PC-3 (cell line): ENCODE measurements around the gene TMEM273. TPM values are rescaled to one million over a fixed set of nuclear protein-coding genes. Genes with fewer than 3 reads are reported as not detected.

ENCODE experiments used
- ATAC-seq: fragments of 200-7000 bp; cut with Tn5 transposase; 2 replicates; pipeline ENCODE4 v1.9.1; 2020; ENCODE audit warnings: mild to moderate bottlenecking, moderate library complexity
- BruUV-seq: library from RNA; stranded (reverse); fragments of 400-500 nt; replicated peaks from 2 replicates; lab custom pipeline; 2021; lab: Mats Ljungman, UMichigan
- CTCF ChIA-PET: fragments of 300-600 bp; sonication (Branson Sonifier 250); formaldehyde crosslinking; loops from one replicate; lab custom pipeline; 2022; ENCODE audit warnings: antibody characterized with exemption; lab: Charles Lee
- POLR2A ChIA-PET: fragments of 300-600 bp; sonication (Branson Sonifier 250); formaldehyde crosslinking; loops from one replicate; lab custom pipeline; 2022; ENCODE audit warnings: antibody characterized with exemption; ENCODE audit not compliant: unreplicated experiment; lab: Charles Lee
- DNase-seq: peaks from one replicate; pipeline ENCODE4 v3.0.0-alpha.2; 2015
- H2AFZ ChIP-seq: fragments of 300-600 bp; sonication (generic); 2 replicates; pipeline ENCODE4 v1.6.0; 2016; ENCODE audit warnings: antibody characterized with exemption, low read length
- H3F3A ChIP-seq: fragments of 300-600 bp; sonication (generic); one replicate; pipeline ENCODE4 v1.6.0; 2017; ENCODE audit warnings: antibody characterized with exemption, low read length, control low read depth, mild to moderate bottlenecking; ENCODE audit not compliant: unreplicated experiment
- H3K27ac ChIP-seq: fragments of 300-600 bp; sonication (generic); 2 replicates; pipeline ENCODE4 v1.5.1; 2016; ENCODE audit warnings: mild to moderate bottlenecking, low read length
- H3K27me3 ChIP-seq: fragments of 300-600 bp; sonication (generic); 2 replicates; pipeline ENCODE4 v1.6.1; 2016; ENCODE audit warnings: low read length, mixed read lengths
- H3K36me3 ChIP-seq: fragments of 300-600 bp; sonication (generic); 2 replicates; pipeline ENCODE4 v1.6.1; 2016; ENCODE audit warnings: low read depth, mixed run types, low read length, mixed read lengths
- H3K4me1 ChIP-seq: fragments of 300-600 bp; sonication (generic); 2 replicates; pipeline ENCODE4 v1.5.1; 2016; ENCODE audit warnings: low read length; ENCODE audit not compliant: insufficient read depth
- H3K4me2 ChIP-seq: fragments of 300-600 bp; sonication (generic); 2 replicates; pipeline ENCODE4 v1.6.0; 2016; ENCODE audit warnings: low read length
- H3K4me3 ChIP-seq: fragments of 300-600 bp; sonication (generic); 2 replicates; pipeline ENCODE4 v1.5.1; 2016; ENCODE audit warnings: mild to moderate bottlenecking, low read length, mixed read lengths
- H3K79me2 ChIP-seq: fragments of 300-600 bp; sonication (generic); 2 replicates; pipeline ENCODE4 v1.6.1; 2017; ENCODE audit warnings: low read length, mixed read lengths
- H3K9ac ChIP-seq: fragments of 300-600 bp; sonication (generic); 2 replicates; pipeline ENCODE4 v1.6.0; 2016; ENCODE audit warnings: mild to moderate bottlenecking, low read length
- H3K9me2 ChIP-seq: fragments of 300-600 bp; sonication (generic); replicated peaks from 2 replicates; pipeline ENCODE4 v1.6.1; 2016; ENCODE audit warnings: mixed run types, low read length, mixed read lengths
- H3K9me3 ChIP-seq: fragments of 300-600 bp; sonication (generic); 2 replicates; pipeline ENCODE4 v1.6.1; 2016; ENCODE audit warnings: low read length, mixed read lengths
- H4K20me1 ChIP-seq: fragments of 300-600 bp; sonication (generic); 2 replicates; pipeline ENCODE4 v1.6.1; 2016; ENCODE audit warnings: low read length, mixed read lengths
- EZH2 ChIP-seq: fragments of 300-600 bp; sonication (generic); IDR thresholded peaks from one replicate; pipeline ENCODE4 v1.6.1; 2017; ENCODE audit warnings: antibody characterized with exemption, mild to moderate bottlenecking, low read length; ENCODE audit not compliant: unreplicated experiment
- EZH2phosphoT487 ChIP-seq: fragments of 300-600 bp; sonication (generic); IDR thresholded peaks from 2 replicates; pipeline ENCODE4 v1.6.1; 2018; ENCODE audit warnings: mild to moderate bottlenecking, antibody characterized with exemption, low read length, borderline replicate concordance
- intact Hi-C: fragments of 100-400 bp; cut with micrococcal nuclease; formaldehyde crosslinking; loops from 2 replicates; pipeline ENCODE4 v1.9.0; 2023
- total RNA-seq: library from RNA; depleted of rRNA; stranded (reverse); fragments of >200 nt; gene quantifications from 2 replicates; pipeline ENCODE4 v1.2.3, GENCODE V29; 2014
- TF ChIP-seq, protein P1 (sequence below): fragments of 300-600 bp; sonication (generic); conservative IDR thresholded peaks from 2 replicates; pipeline ENCODE4 v1.5.1; 2017; ENCODE audit warnings: antibody characterized with exemption, low read depth, mild to moderate bottlenecking, low read length

The TMEM273 gene
- total RNA-seq, 1 experiment from 2014 or later, result not detected

DNA sequence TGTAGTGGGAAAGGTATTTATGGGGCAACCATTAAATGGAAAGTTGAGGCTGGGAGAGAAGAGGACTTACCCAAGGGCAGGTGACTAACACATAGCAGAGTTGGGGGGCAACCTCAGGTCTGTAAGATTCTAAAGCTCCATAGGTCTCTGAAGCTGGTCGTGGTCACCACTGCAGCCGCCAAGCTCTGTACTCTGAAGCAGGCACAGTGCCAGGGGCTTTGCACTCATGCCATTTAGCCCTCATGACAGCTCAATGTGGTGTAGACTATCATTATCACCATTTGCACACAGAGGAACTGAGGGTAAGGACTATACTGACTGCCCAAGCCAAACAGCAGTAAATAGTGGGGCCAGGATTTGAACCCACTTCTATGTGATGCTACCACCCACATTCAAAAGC is 32.5 kb upstream of the TMEM273 start:
- Histone ChIP-seq H3K79me2 (no peaks in the 10 kb centered on the region), H3K27ac (no peak overlapping the region), H3K4me3 (no peak overlapping the region), H3K9me3 (no peaks in the 10 kb centered on the region), H2AFZ (no peak overlapping the region), H3K4me2 (no peak overlapping the region), H3K4me1 (peaks cover 20% of the 10 kb centered on the region), H3F3A (no peaks in the 10 kb centered on the region), H4K20me1 (no peaks in the 10 kb centered on the region), H3K27me3 (peaks cover 17% of the 10 kb centered on the region), H3K36me3 (no peaks in the 10 kb centered on the region), H3K9me2 (no peaks in the 10 kb centered on the region), H3K9ac (no peak overlapping the region)
- no peak for ATAC-seq
- DNase-seq, result peak; percentile 50
- no TSS peak for BruUV-seq
- intact Hi-C loops, result no loop called here
- POLR2A ChIA-PET, result no interaction called here
- CTCF ChIA-PET, result no interaction called here
- TF ChIP-seq, protein P1, sequence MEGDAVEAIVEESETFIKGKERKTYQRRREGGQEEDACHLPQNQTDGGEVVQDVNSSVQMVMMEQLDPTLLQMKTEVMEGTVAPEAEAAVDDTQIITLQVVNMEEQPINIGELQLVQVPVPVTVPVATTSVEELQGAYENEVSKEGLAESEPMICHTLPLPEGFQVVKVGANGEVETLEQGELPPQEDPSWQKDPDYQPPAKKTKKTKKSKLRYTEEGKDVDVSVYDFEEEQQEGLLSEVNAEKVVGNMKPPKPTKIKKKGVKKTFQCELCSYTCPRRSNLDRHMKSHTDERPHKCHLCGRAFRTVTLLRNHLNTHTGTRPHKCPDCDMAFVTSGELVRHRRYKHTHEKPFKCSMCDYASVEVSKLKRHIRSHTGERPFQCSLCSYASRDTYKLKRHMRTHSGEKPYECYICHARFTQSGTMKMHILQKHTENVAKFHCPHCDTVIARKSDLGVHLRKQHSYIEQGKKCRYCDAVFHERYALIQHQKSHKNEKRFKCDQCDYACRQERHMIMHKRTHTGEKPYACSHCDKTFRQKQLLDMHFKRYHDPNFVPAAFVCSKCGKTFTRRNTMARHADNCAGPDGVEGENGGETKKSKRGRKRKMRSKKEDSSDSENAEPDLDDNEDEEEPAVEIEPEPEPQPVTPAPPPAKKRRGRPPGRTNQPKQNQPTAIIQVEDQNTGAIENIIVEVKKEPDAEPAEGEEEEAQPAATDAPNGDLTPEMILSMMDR, result no peak
- TF ChIP-seq EZH2, result no peak
- TF ChIP-seq EZH2phosphoT487, result no peak

DNA sequence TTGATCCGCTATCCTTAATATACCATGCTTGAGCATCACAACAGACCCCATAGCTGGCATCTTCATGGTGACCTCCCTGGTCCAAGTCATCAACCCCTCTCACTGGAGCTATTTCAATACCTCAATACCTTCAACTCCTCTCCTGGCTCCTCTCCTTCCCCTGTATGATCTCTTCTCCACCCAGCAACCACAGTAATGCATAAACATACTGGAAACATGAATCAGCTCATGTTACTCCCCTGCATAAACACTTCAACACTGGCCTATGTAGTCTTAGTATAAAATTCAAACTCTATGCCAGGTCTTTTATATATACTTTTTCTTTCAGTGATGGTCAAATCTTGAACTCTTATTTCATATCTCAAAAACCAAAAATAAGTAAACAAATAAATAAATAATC is 31.8 kb upstream of the TMEM273 start:
- no peaks in the 10 kb centered on the region for H3F3A ChIP-seq
- H3K9ac ChIP-seq, result no peak overlapping the region
- ChIA-PET CTCF (no interaction called here), POLR2A (interaction anchor here (0.6 kb wide), 1 partner anchor 536 kb away, joined by 7 read pairs; no protein-coding TSS in a partner anchor)
- H3K4me1 ChIP-seq, result peaks cover 20% of the 10 kb centered on the region
- H3K9me2 ChIP-seq, result no peaks in the 10 kb centered on the region
- H3K27ac ChIP-seq, result no peak overlapping the region
- H2AFZ ChIP-seq, result no peak overlapping the region
- H3K9me3 ChIP-seq, result no peaks in the 10 kb centered on the region
- TF ChIP-seq, protein P1, result no peak
- TF ChIP-seq EZH2phosphoT487 (no peak), EZH2 (no peak)
- H3K36me3 ChIP-seq, result no peaks in the 10 kb centered on the region
- no peaks in the 10 kb centered on the region for H3K79me2 ChIP-seq
- H4K20me1 ChIP-seq, result no peaks in the 10 kb centered on the region
- H3K4me2 ChIP-seq, result peak overlapping the region; percentile 20
- no peak overlapping the region for H3K4me3 ChIP-seq
- peak; percentile 79 for DNase-seq
- BruUV-seq, result no TSS peak
- intact Hi-C loops, result no loop called here
- H3K27me3 ChIP-seq, result peaks cover 23% of the 10 kb centered on the region
- peak; percentile 69 for ATAC-seq

DNA sequence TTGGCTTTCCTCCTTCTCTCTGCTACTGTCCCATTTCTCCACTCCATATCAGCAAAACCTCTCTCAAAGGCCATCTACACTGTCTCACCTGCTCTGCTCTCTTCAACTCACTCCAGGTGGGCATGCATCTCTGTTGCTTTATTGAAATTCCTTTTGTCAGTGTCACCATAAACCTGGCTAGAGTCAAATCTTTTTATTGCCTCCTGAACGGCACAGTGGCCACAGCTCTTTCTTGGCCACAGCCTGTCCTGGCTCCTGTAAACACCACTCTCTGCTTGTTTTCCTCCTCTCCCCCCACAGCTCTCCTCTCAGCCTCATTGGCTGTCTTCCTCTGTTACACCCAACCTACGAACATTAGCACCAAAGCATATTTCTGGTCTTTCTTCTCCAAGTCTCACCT is 31.1 kb upstream of the TMEM273 start:
- Histone ChIP-seq H3K36me3 (no peaks in the 10 kb centered on the region), H3K9me3 (no peaks in the 10 kb centered on the region), H4K20me1 (no peaks in the 10 kb centered on the region), H3K9ac (no peak overlapping the region), H3K27ac (no peak overlapping the region), H3K27me3 (peaks cover 31% of the 10 kb centered on the region), H2AFZ (no peak overlapping the region), H3K9me2 (no peaks in the 10 kb centered on the region), H3F3A (no peaks in the 10 kb centered on the region), H3K4me2 (peak overlapping the region; percentile 20), H3K79me2 (no peaks in the 10 kb centered on the region), H3K4me1 (peaks cover 20% of the 10 kb centered on the region), H3K4me3 (no peak overlapping the region)
- ChIA-PET POLR2A (interaction anchor here (0.6 kb wide), 1 partner anchor 535 kb away, joined by 7 read pairs; no protein-coding TSS in a partner anchor), CTCF (no interaction called here)
- TF ChIP-seq EZH2phosphoT487 (no peak), EZH2 (no peak)
- TF ChIP-seq, protein P1, result no peak
- ATAC-seq (peak; percentile 66), DNase-seq (peak; percentile 82)
- no TSS peak for BruUV-seq
- intact Hi-C loops, result no loop called here
